HG03095 (cell line): ENCODE data around the gene PAK6.

Experiments
- ATAC-seq: cut with Tn5 transposase; IDR thresholded peaks from one replicate; pipeline ENCODE4 v1.9.1; 2021; ENCODE audit warnings: moderate library complexity; ENCODE audit not compliant: unreplicated experiment

Gene PAK6

DNA sequence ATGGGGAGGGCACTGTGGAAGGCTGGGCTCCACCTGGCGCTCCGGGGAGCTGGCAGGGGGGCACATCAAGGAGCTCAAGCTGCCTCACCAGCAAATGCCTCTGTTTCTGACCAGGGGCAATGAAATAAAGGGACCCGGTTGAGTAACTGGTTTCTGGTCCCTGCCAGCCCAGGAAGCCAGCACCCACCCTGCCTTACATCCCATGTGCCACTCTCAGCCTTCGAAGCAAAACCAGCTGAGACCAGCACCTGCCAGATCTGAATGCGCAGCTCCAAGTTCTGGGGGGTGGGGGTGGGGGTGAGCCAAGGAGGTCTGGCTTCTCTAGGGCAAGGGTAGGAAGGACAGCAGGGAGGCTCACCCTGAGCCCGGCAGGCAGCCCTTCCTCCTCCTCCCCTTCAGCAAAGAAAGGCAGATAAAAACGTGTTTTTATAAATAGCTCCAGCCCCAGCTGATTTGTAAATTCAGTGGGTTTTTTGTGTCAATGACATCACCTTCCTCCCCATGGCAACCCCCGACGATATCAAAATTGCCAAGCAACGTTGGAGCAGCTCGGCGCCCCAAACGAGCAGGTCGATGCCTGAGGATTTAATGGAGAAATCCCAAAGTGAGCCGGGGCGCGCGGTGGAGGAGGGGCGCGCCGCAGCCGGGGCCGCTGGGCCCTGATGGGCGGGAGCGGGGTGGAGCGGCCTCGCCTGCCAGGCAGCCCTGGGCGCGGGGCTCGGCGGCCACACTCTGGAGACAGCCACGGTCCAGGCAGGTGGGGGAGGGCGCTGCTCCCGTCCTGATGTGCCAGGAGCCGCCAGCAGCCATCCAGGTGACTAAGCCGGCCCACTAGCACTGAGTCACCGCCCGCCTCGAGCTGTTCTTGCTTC, at the start of gene PAK6:
Gene PAK6, plus strand, starts transcription at position 532 of the 872 bp plus-strand sequence. CDS start 25,723 bp downstream, outside the sequence.
- no peak for ATAC-seq

DNA sequence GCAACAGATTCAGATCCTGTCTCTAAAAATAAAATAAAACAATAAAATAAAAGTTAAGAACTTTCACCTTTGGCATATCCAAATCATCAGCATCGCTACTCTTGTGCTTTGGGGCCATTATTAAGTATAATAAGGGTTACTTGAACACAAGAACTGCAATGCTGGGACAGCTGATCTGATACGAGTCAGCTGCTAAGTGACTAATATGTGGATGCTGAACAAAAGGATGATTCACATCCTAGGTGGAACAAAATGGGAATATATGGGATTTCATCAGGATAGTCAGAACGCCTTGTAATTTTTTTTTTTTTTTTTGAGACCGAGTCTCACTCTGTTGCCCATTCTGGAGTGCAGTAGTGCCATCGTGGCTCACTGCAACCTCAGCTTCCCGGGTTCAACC, 48.3 kb upstream of the PAK6 start:
- no peak for ATAC-seq

DNA sequence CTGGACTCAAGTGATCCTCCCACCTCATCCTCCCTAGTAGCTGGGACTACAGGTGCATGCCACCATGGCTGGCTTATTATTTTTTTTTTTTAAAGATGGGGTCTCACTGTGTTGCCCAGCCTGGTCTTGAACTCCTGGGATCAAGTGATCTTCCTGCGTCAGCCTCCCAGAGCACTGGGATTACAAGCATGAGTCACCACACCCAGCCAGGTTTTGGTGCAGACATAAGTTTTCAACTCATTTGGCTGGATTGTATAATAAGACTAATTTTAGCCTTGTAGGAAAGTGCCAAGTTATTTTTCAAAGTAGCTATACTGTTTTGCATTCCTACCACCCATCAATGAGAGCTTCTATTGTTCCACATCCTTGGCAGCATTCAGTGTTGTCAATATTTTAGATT, 45.9 kb upstream of the PAK6 start:
- ATAC-seq, result no peak

DNA sequence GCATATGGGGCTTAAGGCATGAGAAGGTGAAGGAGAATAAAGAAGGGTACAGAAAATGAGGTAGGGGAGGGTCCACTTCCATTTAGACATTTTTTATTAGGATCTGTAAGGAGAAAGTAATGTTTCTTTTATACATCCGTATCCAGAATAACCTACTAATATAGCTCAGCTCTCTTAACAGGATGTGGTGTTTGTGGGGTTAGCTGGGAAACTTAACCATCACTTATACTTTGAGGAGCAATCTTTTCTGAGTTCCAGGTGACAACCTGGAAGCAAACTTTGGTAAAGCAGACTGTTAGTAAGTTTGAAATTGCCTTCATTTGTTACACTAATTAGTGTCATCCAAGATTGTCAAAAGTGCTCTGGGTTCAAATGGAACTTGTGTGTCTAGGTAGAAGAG, 41.4 kb upstream of the PAK6 start:
- ATAC-seq, result no peak

DNA sequence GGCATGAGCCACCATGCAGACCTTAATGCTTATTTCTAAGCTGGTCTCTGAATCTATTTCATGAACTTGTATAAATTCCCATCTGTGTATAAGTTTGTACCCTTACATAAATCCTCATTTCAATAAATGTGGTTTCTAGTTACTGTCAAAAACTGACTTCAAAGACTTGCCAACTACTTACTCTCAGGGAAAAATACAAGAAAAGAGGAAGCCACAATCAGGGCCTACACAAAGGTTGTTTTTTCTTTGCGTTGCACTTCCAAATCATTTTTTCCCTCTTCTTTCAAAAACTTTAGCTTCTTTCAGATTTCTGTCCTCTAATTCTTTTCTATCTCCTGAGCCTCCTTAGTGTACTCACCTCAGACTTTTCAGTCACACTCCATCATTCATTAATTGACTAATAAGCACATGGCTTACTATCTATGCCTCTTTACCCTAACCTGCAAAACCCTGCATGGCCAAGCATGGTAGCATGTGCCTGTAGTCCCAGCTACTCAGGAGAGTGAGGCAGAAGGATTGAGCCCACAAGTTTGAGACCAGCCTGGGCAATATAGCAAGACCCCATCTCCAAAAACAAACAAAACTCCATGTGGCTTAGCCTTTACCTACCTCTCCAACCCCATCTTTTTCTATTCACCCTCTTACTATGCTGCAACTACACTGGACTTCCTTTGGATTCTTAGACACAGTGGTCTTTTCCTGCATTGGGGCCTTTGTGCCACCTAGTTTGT, 40.3 kb upstream of the PAK6 start:
- ATAC-seq, result no peak

DNA sequence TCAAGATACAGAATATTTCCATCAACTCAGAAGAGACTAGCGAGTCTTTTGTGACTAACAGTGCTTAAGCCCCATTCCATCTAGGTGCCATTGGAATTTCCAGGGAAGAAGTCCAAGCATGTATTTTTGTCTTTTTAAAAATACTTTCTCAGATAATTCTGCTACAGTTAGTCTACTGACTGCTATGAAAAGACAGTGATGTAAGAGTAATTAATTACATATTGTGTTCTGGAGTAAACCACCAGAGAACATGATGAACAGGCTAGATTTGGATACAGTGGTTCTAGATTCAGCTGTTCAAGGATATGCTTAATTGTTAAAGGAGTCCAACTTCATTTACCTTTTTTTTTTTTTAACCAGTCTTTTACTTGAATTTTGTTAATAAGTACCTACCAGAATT, 34.8 kb upstream of the PAK6 start:
- no peak for ATAC-seq

DNA sequence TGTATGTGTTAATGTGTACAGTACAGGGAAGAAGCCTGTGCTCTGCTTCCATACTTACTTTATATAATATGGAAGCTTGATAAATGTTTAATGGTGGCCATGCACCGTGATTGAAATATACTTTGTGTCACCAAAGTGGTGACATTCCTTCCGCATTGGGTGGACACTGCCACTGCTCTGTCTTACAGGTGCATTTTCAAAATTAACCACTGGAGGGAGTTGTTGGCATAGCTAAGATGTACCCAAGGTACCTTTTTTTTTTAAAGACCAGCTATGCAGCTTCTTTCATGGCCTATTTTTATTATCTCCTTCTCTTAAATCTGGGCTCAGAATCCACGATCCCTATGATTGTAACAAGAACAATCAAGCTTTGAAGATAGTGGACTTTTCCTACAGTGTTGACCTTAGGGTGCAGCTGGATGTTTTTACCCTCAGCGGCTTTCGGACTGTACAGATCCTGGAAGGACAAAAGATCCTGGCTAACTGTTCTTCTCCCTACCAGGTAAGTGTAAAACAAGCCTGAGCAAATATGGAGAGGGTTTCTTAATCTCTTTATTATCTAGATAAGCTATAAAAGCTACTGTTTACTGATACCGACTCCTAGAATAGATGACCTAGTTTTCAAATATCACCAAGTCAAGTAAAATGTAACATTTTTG, 21.6 kb upstream of the PAK6 start:
- ATAC-seq, result no peak

DNA sequence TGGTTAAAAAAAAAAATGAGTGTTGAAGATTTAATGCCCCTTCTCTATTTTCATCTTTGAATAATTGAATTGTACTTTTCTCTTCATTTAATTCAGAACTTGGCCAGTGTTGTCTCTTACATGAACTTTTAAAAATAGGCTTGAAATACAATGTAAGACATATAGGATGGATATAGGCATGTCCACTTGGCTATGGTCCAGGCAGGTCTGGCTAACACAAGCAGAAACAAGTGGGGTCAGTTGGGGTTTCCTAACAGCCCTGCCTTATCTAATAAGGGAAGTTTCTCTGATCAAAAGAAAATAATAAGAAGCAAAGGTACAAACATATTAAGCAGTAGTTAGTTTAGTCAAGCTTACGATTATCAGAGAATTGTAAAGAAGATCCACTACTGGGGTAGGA, 19.1 kb upstream of the PAK6 start:
- ATAC-seq, result no peak

DNA sequence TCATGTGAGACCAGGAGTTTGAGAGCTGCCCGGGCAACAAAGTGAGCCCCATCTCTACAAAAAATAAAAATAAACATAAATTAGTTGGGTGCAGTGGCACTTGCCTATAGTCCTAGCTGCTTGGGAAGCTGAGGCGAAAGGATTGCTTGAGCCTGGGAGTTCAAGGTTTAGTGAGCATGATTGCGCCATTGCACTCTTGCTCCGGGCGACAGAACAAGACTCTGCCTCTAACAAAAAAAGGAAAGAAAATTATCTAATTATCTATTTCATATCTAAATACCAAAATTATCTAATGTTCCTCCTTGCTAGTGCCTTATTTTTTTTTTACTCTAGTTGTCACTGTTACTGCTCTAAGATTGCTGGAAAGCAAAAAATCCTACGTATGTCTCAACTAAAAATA, 16.7 kb upstream of the PAK6 start:
- no peak for ATAC-seq

DNA sequence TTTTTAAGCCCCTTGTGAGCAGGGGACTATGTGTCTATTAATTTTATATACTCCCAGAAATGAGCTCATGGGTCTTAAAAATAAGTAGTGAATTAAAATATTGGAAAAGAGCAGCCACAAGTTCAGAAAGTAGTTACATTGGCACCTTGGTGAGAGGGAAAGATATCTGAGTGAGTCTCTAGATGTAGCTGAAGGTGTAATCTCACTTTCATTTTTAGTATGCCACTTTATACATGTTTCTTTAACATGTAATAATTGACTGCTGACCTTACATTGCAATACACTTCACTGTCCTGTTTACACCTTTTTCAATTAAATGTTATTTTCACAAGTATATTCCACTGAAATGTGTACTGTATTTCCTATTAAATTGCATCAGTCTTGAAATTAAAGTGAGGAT, 12.1 kb upstream of the PAK6 start:
- ATAC-seq, result no peak

DNA sequence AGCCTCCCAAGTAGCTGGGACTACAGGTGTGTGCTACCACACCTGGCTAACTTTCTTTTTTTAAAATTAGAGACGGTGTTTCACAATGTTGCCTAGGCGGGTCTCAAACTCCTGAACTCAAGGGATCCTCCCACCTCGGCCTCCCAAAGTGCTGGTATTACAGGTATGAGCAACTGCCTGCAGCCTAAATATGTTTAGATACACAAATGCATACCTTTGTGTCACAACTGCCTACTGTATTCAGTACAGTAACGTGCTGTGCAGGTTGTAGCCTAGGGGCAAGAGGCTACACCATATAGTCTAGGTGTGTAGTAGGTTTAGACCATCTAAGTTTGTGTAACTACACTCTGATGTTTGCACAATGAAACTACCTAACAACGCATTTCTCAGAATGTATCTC, 9.5 kb upstream of the PAK6 start:
- ATAC-seq, result no peak

DNA sequence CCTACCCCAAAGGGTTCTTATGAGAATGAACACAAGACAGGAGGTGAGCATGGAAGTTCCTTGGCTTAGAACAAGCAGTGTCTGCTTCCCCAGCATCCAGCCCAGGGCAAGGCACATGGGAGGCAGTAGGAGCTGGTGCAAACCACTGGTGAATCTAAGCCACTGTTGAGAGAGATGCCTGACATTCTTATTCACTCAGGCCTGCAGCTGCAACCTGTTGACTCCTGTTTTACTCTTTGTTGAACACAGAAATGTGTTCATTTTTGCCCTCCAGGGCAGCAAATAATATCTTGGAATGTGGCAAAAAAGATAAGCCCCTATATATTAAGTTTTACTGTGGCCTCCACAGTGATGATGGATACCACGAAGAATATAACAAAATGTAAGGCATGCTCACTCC, 8.9 kb upstream of the PAK6 start:
- ATAC-seq, result no peak

DNA sequence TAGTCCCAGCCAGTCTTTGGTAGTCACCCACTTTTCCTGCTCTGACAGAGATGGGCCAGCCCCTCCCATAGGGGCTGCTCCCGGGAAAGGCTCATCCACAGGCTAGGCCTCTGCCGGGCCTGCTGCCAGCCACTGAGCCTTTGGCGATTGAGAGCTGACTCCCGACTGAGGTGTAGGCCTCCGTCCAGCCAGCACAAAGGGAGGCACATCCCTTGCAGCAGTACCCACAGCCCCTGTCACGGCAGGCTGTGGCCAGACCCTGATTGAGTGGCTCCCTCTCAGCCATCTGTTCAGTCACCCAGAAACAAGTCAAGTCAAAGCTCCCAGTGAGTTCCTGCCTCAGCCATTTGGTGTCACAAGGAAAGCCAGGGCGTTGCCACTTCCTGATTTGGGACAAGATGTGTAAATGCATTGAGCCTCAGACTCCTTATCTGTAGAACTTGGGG, 6.2 kb upstream of the PAK6 start:
- no peak for ATAC-seq

DNA sequence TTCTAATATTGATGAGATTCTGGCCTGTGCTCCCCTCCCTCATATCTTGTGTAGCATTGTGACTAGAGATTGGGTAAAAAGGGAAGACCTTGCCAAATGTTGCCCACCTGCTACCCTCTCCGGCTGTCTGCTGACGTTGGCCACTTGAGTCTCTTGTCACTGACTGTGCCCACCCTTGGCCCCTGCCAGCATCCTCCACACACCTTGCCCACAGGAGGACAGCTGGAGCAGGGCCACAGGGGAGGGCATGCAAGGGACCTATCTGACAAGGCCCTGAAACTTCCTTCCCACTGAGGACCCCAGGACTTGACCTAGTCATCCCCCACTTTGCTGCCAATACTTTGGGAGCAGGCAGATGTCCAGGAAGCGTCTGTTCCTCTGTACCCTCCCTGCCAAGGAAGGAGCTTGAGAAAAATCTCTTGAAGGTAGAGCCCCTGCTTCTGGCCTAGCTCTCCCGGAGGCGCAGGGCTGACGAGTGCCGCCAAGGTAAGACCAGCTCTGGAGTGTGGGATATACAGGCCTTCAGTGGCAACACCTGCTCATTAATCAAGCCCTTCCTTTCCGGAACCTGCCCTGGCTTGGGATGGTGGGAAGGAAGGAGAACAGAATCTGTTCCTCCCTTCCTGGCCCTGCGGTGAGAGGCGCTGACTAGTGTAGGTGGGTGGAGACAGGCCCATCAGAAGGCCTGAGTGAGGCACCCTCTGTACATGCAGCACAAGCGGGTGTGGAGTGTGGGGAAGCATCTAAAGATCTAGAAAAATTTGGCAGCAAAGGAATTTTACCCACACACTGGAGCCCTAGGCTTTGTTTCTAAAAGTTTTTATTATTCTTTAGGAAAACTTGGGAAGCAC, 4.9 kb upstream of the PAK6 start:
- ATAC-seq, result no peak

DNA sequence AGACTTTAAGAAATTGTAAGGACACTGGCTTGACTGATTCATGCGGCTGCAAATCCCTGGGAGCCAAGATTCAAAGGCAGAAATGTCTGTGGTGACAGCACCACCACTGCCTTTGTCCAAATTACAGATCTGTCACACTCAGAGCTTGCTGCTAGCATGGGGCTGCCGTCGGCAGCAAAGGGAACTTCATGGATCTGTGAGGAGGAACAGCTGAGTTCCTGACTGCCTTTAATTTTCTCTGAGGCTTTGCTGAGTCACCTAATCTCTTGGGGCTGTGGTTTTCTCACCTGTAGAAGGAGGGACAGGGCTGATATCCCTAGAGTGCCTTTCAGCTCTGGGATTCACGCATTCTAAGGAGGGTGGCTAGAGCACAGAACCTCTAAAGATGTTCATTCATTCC, 4.1 kb upstream of the PAK6 start:
- no peak for ATAC-seq

DNA sequence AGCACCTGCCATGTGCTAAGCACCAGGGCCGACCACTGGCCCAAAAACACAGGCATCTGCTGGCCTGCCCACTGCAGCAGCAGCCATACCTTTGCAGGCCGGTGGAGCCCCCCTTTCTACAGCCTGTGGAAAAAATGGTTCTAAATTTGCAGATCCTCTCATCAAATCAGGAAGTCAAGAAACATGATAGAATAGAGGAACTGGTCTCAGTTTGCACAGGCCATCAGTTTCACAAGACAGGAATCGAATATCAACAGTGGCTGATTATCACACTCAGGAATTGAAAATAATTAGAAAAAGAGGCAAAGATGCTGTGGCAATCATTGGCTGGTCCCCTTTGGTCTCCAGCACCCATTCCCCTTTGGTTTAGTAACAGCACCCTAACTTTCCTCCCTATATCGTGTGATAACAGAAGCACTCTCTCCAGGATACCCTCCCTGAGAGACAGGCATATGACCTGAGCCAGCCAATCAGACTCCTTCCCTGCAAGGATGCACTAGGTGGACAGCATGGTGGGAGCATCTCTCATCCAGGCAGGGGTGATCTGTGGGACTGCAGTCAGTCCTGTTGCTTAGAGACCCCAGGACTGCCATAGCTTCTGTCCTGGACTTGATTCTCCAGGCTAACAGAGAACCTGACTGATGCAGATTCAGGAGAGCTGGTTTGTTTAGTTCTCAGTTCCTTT, 3.5 kb upstream of the PAK6 start:
- no peak for ATAC-seq

DNA sequence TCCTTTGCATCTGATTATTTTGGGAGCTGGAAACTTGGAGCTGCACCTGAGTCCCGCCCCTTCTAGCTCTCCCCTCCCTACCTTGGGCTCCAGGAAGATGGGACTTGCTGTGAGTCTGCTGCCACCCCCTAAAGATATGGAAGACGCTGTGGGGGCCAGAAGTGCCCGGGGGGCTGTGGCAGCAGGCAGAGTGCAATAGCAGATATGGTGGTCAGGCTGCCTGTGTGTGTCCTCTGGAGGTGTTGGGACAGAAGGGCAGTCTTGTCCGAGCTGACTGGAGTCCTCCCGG, 485 bp downstream of the PAK6 start:
- no peak for ATAC-seq

DNA sequence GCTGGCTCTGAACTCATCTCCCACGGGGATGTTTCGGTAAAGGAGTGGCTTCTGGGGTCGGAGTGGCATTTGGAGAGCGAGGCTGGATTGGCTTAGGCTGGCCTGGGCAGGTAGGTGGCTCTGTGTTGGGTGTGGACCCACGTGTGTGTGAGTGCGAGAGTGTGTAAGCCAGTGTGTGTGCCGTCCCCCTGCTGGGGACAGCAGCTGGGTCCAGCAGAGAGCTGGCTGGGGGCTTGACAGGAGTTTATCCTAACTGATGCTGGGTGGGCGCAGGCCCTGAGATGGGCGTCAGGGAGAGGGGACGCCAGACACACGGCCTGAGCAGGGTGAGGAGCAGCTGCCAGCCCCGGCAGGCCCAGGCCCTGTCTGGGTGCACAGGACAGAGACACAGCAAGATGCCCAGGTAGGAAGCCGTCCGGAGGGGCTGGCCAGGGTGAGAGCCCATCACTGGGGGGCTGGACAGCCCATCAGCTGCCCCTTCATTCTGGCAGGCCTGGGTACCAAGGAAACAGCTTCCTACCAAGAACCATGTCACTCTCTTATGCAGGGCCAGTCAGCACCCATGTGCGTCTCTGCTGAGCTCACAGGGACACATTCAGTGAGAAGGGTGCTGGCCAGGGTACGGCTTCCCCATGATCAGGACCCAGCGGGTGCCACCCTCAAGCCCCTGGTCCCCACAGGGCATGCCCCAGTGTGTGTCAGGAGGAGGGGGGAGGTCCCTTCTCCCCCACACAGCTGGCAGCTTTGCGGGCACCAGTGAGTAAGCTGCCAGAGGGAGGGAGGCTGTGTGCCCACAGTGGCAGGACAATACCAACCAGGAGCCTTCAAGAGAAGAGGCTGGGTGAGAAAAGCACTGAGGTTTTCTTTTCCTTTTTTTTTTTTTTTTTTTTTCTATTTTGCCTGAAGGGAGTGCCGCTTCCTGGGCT, 1.1 kb downstream of the PAK6 start:
- no peak for ATAC-seq

DNA sequence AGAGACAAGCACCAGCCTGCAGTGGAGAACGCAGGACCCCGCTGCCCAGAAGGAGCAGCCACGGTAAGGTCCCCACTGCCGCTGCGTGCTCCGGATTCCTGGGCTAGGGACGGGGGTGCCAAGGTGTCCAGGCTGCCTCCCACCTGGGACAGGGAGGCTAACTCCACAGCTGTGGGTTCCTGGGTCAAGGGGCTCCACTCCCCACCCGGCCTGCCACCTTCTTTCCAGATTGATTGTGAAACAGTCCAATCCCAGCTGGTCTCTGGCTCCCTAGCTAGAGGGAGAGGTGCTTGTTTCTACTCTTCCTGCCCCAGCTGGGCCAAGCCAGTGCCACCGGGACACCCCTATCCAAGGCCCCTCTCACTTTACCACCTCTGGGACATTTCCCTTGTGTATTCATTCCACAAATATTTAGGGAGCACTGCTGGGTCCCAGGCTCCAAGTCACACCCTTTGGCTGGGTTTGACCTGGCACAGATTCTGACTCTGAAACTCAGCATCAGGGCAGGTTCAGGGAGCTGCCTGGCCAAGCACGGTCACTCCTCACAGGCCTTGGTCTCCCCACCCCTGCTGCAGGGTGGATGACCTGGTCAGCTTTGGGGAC, 1.9 kb downstream of the PAK6 start:
- ATAC-seq, result no peak
